Measurements from ENCODE around the gene NT5C3A.

The NT5C3A gene

GRCh38 chr7:33044986-33045385, 17.6 kb downstream of the NT5C3A start:
- Histone ChIP-seq H3K27me3 (no peaks in the 10 kb centered on the region), H3K36me3 (no peaks in the 10 kb centered on the region), H3K4me3 (no peak overlapping the region), H3K9me3 (no peaks in the 10 kb centered on the region), H3K27ac (no peak overlapping the region), H3K4me1 (peaks cover 0 to 29% (median 3%) of the 10 kb centered on the region in 4 donors)
- no peak for DNase-seq
- no peak for TF ChIP-seq CTCF (IDR thresholded peaks at IDR 0.05)
- intact Hi-C loops (cut with DNase I; ENCODE audit: low total_unique reads) = no loop called here

- Histone ChIP-seq H3K27ac (no peak overlapping the region), H3K27me3 (no peaks in the 10 kb centered on the region), H3K4me1 (peaks cover 0 to 30% (median 2%) of the 10 kb centered on the region in 4 donors), H3K9me3 (no peaks in the 10 kb centered on the region), H3K36me3 (no peaks in the 10 kb centered on the region), H3K4me3 (no peak overlapping the region)
- intact Hi-C loops (cut with DNase I; ENCODE audit: low total_unique reads) = no loop called here
- TF ChIP-seq CTCF (IDR thresholded peaks at IDR 0.05) = no peak
- no peak for DNase-seq
These were observed 18.2 kb downstream of the NT5C3A start for GRCh38 chr7:33044401-33044718.

GRCh38 chr7:33043501-33044400, 18.8 kb downstream of the NT5C3A start:
- Histone ChIP-seq H3K4me1 (peaks cover 0 to 35% (median 2%) of the 10 kb centered on the region in 4 donors), H3K4me3 (no peak overlapping the region), H3K27me3 (no peaks in the 10 kb centered on the region), H3K27ac (no peak overlapping the region), H3K36me3 (no peaks in the 10 kb centered on the region), H3K9me3 (no peaks in the 10 kb centered on the region)
- no peak for TF ChIP-seq CTCF (IDR thresholded peaks at IDR 0.05)
- no peak for DNase-seq
- intact Hi-C loops (cut with DNase I; ENCODE audit: low total_unique reads) = no loop called here

- intact Hi-C loops (cut with DNase I; ENCODE audit: low total_unique reads) = no loop called here
- peaks cover 0 to 40% (median 2%) of the 10 kb centered on the region in 4 donors for H3K4me1 ChIP-seq
- H3K4me3 ChIP-seq = no peak overlapping the region
These were observed 20.7 kb downstream of the NT5C3A start for GRCh38 chr7:33041631-33042428.

More at GRCh38 chr7:33041631-33042428, 20.7 kb downstream of the NT5C3A start:
- Histone ChIP-seq H3K9me3 (no peaks in the 10 kb centered on the region), H3K36me3 (no peaks in the 10 kb centered on the region), H3K27me3 (no peaks in the 10 kb centered on the region), H3K27ac (no peak overlapping the region)
- no peak for DNase-seq
- TF ChIP-seq CTCF (IDR thresholded peaks at IDR 0.05) = no peak
